Esophagus squamous epithelium (tissue), 5 donors: Measurements from ENCODE around the gene ATG2B. TPM values are rescaled to one million over a fixed set of nuclear protein-coding genes. Genes with fewer than 3 reads are reported as not detected.

Source experiments
- DNase-seq: peaks from one replicate; lab custom pipeline; 2025; lab: John Stamatoyannopoulos, UW
- H3K27ac ChIP-seq, 4 donors: fragments of 200-600 bp; sonication (generic); one replicate each; pipeline ENCODE4 v1.5.1; 2016 to 2019; ENCODE audit warnings: mild to moderate bottlenecking in 1 of 4
- H3K27me3 ChIP-seq, 4 donors: fragments of 200-600 bp; sonication (generic); 1 replicate in 3 of 4; 2 replicates in 1 of 4; pipeline versions ENCODE4 v1.5.1 to v1.6.0; 2017 to 2021; ENCODE audit warnings: antibody characterized with exemption in 1 of 4
- H3K36me3 ChIP-seq, 3 donors: fragments of 200-600 bp; sonication (generic); one replicate each; pipeline ENCODE4 v1.5.1; 2016 to 2019
- H3K4me1 ChIP-seq, 3 donors: fragments of 200-600 bp; sonication (generic); one replicate each; pipeline ENCODE4 v1.5.1; 2017 to 2019
- H3K4me3 ChIP-seq, 4 donors: fragments of 200-600 bp; sonication (generic); 1 replicate in 3 of 4; 2 replicates in 1 of 4; pipeline ENCODE4 v1.5.1; 2016 to 2019; ENCODE audit warnings: mild to moderate bottlenecking in 2 of 4, moderate library complexity in 1 of 4
- H3K9me3 ChIP-seq, 3 donors: fragments of 200-600 bp; sonication (generic); one replicate each; pipeline ENCODE4 v1.5.1; 2016 to 2019
- CTCF ChIP-seq, 6 experiments: fragments of 450-650 bp in 4 of 6; fragments of 200-600 bp in 2 of 6; sonication (generic) in 2 of 6; IDR thresholded peaks; one replicate each; pipeline ENCODE4 v1.5.1; 2016 to 2019; ENCODE audit warnings: antibody characterized with exemption in 6 of 6, mild to moderate bottlenecking in 4 of 6, moderate library complexity in 4 of 6
- POLR2A ChIP-seq, 4 donors: fragments of 450-650 bp; IDR thresholded peaks; one replicate each; pipeline ENCODE4 v1.6.1; 2017; ENCODE audit warnings: antibody characterized with exemption in 4 of 4, mild to moderate bottlenecking in 4 of 4, moderate library complexity in 3 of 4
- WGBS, 2 donors: methylation state at CpG; one replicate each; pipeline ENCODE4 v1.1.5; 2018; 5-methylcytosine and 5-hydroxymethylcytosine counted together
- intact Hi-C: fragments of 100-400 bp; cut with DNase I; formaldehyde crosslinking; loops from one replicate; pipeline ENCODE4 v1.15.0; 2022
- total RNA-seq, 4 donors: library from RNA; depleted of rRNA; stranded (reverse); fragments of >200 nt; gene quantifications; one replicate each; pipeline ENCODE4 v1.1.0, GENCODE V29; 2016
- donor health status: DM: yes; HTN: yes; CAD: no.

Gene ATG2B
- total RNA-seq, 4 donors from 2014 or later, result 10.6 to 24.6 (median 14.0) TPM

GRCh38 chr14:96260341-96260821, 102.8 kb downstream of the ATG2B start:
- no peak for DNase-seq
- no peaks in the 10 kb centered on the region for H3K27me3 ChIP-seq
- WGBS, 2 donors, result 56 to 70% methylated on average over 2 of the region's 2 CpGs
- peaks cover 16 to 93% (median 31%) of the 10 kb centered on the region in 3 donors for H3K4me1 ChIP-seq
- TF ChIP-seq POLR2A (IDR thresholded peaks at IDR 0.05), result no peak
- TF ChIP-seq CTCF (IDR thresholded peaks at IDR 0.05), result no peak
- H3K27ac ChIP-seq, result peak overlapping the region; percentile 66 to 87 (median 78)
- no peak overlapping the region for H3K4me3 ChIP-seq
- intact Hi-C loops, result no loop called here
- no peaks in the 10 kb centered on the region for H3K9me3 ChIP-seq
- H3K36me3 ChIP-seq, result peaks cover 0 to 5% (median 0%) of the 10 kb centered on the region in 3 donors

GRCh38 chr14:96257900-96258299, 105.2 kb downstream of the ATG2B start:
- intact Hi-C loops, result no loop called here

DNA sequence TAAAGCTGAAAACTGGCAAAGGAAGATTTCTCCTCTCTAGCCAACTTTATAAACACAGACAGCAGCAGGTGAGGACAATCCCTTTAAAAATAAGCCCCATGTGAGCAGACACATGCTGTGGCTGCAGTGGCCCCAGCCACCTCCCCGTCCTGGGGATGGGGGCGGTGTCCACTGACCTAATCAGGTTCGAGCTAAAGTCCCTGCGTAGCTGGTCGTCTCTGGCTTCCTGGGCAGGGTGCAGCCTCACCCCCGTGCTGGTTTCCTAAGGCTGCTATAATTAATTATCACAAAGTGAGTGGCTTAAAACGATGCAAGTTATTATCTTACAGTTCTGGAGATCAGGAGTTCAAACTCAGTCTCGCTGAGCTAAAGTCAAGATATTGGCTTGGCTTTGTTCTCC, 106.1 kb downstream of the ATG2B start:
- H3K4me3 ChIP-seq, result no peak overlapping the region
- H3K4me1 ChIP-seq, result peaks cover 8 to 92% (median 30%) of the 10 kb centered on the region in 3 donors
- no peaks in the 10 kb centered on the region for H3K9me3 ChIP-seq
- TF ChIP-seq CTCF (IDR thresholded peaks at IDR 0.05) (no peak), POLR2A (IDR thresholded peaks at IDR 0.05) (no peak)
- H3K36me3 ChIP-seq, result no peaks in the 10 kb centered on the region
- no peak for DNase-seq
- peak overlapping the region; percentile 76 to 91 (median 88) for H3K27ac ChIP-seq
- intact Hi-C loops, result no loop called here
- 56 to 57% methylated on average over 6 to 7 of the region's 8 CpGs for WGBS, 2 donors
- H3K27me3 ChIP-seq, result no peaks in the 10 kb centered on the region

More at GRCh38 chr14:96257900-96258299, 105.2 kb downstream of the ATG2B start:
- Histone ChIP-seq H3K4me3 (no peak overlapping the region), H3K27me3 (no peaks in the 10 kb centered on the region), H3K4me1 (peaks cover 8 to 92% (median 29%) of the 10 kb centered on the region in 3 donors), H3K27ac (peak overlapping the region in 3 of 4 donors; percentile 76 to 91 (median 89)), H3K9me3 (no peaks in the 10 kb centered on the region), H3K36me3 (no peaks in the 10 kb centered on the region)
- DNase-seq, result no peak
- TF ChIP-seq CTCF (IDR thresholded peaks at IDR 0.05) (no peak), POLR2A (IDR thresholded peaks at IDR 0.05) (no peak)

GRCh38 chr14:96256407-96256806, 106.7 kb downstream of the ATG2B start:
- H3K27ac ChIP-seq, result peak overlapping the region; percentile 76 to 91 (median 88)
- peaks cover 8 to 85% (median 30%) of the 10 kb centered on the region in 3 donors for H3K4me1 ChIP-seq
- no peaks in the 10 kb centered on the region for H3K9me3 ChIP-seq
- WGBS, 2 donors, result 23 to 28% methylated on average over 4 of the region's 4 CpGs
- intact Hi-C loops, result no loop called here
- no peaks in the 10 kb centered on the region for H3K36me3 ChIP-seq
- TF ChIP-seq POLR2A (IDR thresholded peaks at IDR 0.05) (peak in 1 of 4 donors; percentile 11), CTCF (IDR thresholded peaks at IDR 0.05) (peak in 3 of 6 experiments; percentile 17 to 44 (median 36))
- H3K27me3 ChIP-seq, result no peaks in the 10 kb centered on the region
- DNase-seq, result no peak
- H3K4me3 ChIP-seq, result peak overlapping the region in 3 of 4 donors; percentile 11 to 25 (median 25)

- H3K27me3 ChIP-seq, result no peaks in the 10 kb centered on the region
- peak within 1 kb of the TSS; percentile 76 to 91 (median 88) for H3K27ac ChIP-seq
- no peaks in the 10 kb centered on the region for H3K36me3 ChIP-seq
- intact Hi-C loops, result no loop called here
- H3K4me1 ChIP-seq, result peaks cover 8 to 79% (median 30%) of the 10 kb centered on the region in 3 donors
- WGBS, 2 donors, result 22 to 40% methylated on average over 12 of the region's 12 CpGs
- H3K4me3 ChIP-seq, result peak within 1 kb of the TSS in 3 of 4 donors; percentile 11 to 25 (median 25)
- no peaks in the 10 kb centered on the region for H3K9me3 ChIP-seq
- DNase-seq, result no peak
- TF ChIP-seq CTCF (IDR thresholded peaks at IDR 0.05) (no peak), POLR2A (IDR thresholded peaks at IDR 0.05) (no peak)
These were observed 107.4 kb downstream of the ATG2B start, which contains the start of gene BDKRB1 for GRCh38 chr14:96255501-96256366. TSS of gene BDKRB1 (plus strand) at chr14:96256210. CDS start at chr14:96263683, 7,473 bp downstream.
